Heart right ventricle (tissue), 16 donors: ENCODE data around the gene CCL11. TPM values are rescaled to one million over a fixed set of nuclear protein-coding genes. Genes with fewer than 3 reads are reported as not detected.
A peak's percentile ranks its signal among the peaks of the same experiment; 100 is the strongest.

Experiments
- ATAC-seq, 8 donors: fragments of 200-7000 bp; cut with Tn5 transposase; one replicate each; pipeline ENCODE4 v1.9.1; 2020; ENCODE audit warnings: mild to moderate bottlenecking in 8 of 8, moderate library complexity in 8 of 8, moderate number of reproducible peaks in 1 of 8
- DNase-seq, 2 donors: peaks; one replicate each; pipeline ENCODE4 v3.0.0-alpha.2; 2020
- H3K27ac ChIP-seq, 10 donors: fragments of 200-600 bp; sonication (generic) in 2 of 10; one replicate each; pipeline versions ENCODE4 v1.5.0 to v1.8.0; 2020 to 2022; ENCODE audit warnings: mild to moderate bottlenecking in 3 of 10
- H3K27me3 ChIP-seq, 7 donors: fragments of 200-600 bp; one replicate each; pipeline ENCODE4 v1.8.0; 2021 to 2022; ENCODE audit warnings: mild to moderate bottlenecking in 2 of 7
- H3K36me3 ChIP-seq, 9 donors: fragments of 200-600 bp; sonication (generic) in 1 of 9; one replicate each; pipeline versions ENCODE4 v1.5.0 to v1.8.0; 2020 to 2022; ENCODE audit warnings: mild to moderate bottlenecking in 2 of 9
- H3K4me1 ChIP-seq, 9 donors: fragments of 200-600 bp; sonication (generic) in 1 of 9; one replicate each; pipeline versions ENCODE4 v1.5.0 to v1.8.0; 2020 to 2022; ENCODE audit warnings: mild to moderate bottlenecking in 4 of 9
- H3K4me3 ChIP-seq, 10 donors: fragments of 200-600 bp; sonication (generic) in 2 of 10; one replicate each; pipeline versions ENCODE4 v1.5.0 to v1.8.0; 2020 to 2022; ENCODE audit warnings: mild to moderate bottlenecking in 7 of 10, moderate library complexity in 2 of 10
- H3K9me3 ChIP-seq, 11 donors: fragments of 200-600 bp in 10 of 11; sonication (generic) in 2 of 11; one replicate each; pipeline versions ENCODE4 v1.5.0 to v1.8.0; 2013 to 2022; ENCODE audit warnings: mild to moderate bottlenecking in 2 of 11, control low read depth in 1 of 11, moderate library complexity in 1 of 11
- WGBS, 2 donors: extraction: QIAGEN DNeasy Blood & Tissue Kit; methylation state at CpG; one replicate each; pipeline ENCODE4 v1.1.7; 2013; ENCODE audit warnings: inconsistent platforms in 1 of 2; 5-methylcytosine and 5-hydroxymethylcytosine counted together
- intact Hi-C, 10 donors: fragments of 100-400 bp; cut with DNase I; formaldehyde crosslinking; loops; one replicate each; pipeline versions ENCODE4 v1.11.1 to v1.14.2; 2022
- polyA plus RNA-seq, 2 donors: library from polyadenylated mRNA; stranded (reverse); fragments of 200-250 nt; gene quantifications; one replicate each; pipeline ENCODE4 v1.2.3, GENCODE V29; 2013
- total RNA-seq, 10 donors: library from RNA; stranded (reverse); fragmentation: NEBNext Ultra II Directional in 3 of 10; extraction: Animal tissue kit (Norgen Biotek cat#: 25700) in 3 of 10; gene quantifications; one replicate each; pipeline versions ENCODE4 v1.2.1 to v1.2.4, GENCODE V29; 2021 to 2023
- TF ChIP-seq, protein P1 (sequence below), 9 donors: fragments of 200-600 bp; sonication (generic) in 2 of 9; IDR thresholded peaks; one replicate each; pipeline versions ENCODE4 v1.5.0 to v1.8.0; 2021 to 2022; ENCODE audit warnings: antibody characterized with exemption in 9 of 9, mild to moderate bottlenecking in 5 of 9, moderate library complexity in 1 of 9
- donor health status: Arrhythmogenic right ventricular cardiomyopathy.
- donor health status: ischemic (EF 13 %, LVEDD 7.1; RV severe dilation, severe dysfunction).
- donor health status: healthy with polysubstance abuse.
- donor health status: DM: no; HTN: yes; CAD: no.
- donor health status: DM: no; HTN: no; CAD: no.
- donor health status: ischemic (EF 25% LVEDD 6.9; RV normal size, moderate dysfunction).
- donor health status: ischemic (EF 25% LVEDD 5.7; RV mildly dilated, moderate dysfunction).
- donor health status: healthy.
- donor health status: DM: yes; HTN: yes; CAD: no.
- donor health status: Ischemic cardiomyopathy.
- donor health status: ischemic (EF 35%, LVEDD 5.7; RV mildly dilated, moderate dysfunction).
- donor health status: nonischemic (EF 11% LVEDD 7.7; RV severe dilation, severe dysfunction).
- donor health status: DM: yes; HTN: yes; CAD: no.
- donor health status: PGD.
- donor health status: ischemic (EF 29% LVEDD 5.4; RV normal size, mild dysfunction).
- donor health status: nonischemic (EF 23%, LVEDD 6.1; RV moderate dilation, normal function).

The CCL11 gene
- total and polyA plus RNA-seq, 12 donors: 0.46 to 31.2 (median 1.4) TPM

DNA sequence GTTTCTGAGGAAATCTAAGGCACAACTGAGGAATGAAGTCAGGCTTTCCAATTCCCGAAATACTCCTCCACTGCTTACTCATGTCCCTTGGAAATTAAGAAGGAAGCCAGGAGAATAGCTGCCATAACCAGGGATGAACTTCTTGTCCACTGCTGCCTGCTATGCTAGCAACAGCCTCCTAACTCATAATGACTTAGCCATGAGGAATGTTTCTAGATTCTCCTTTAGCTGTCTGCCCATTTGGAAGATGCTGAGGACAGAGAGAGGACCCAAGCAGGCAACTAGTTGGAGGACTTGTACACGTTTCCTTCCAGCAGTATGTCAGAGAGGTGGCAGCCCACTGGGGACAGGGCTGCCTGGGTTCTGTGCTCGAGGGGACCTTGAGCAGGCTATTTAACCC is 31.4 kb upstream of the CCL11 start:
- Histone ChIP-seq H3K9me3 (no peaks in the 10 kb centered on the region), H3K27me3 (no peaks in the 10 kb centered on the region), H3K4me1 (peaks cover 21 to 91% (median 73%) of the 10 kb centered on the region in 9 donors), H3K36me3 (peaks cover 0 to 10% (median 0%) of the 10 kb centered on the region in 9 donors), H3K4me3 (peak overlapping the region in 6 of 10 donors; percentile 46 to 67 (median 58)), H3K27ac (peak overlapping the region in 9 of 10 donors; percentile 58 to 93 (median 82))
- DNase-seq (no peak), ATAC-seq (peak; percentile 19 to 50 (median 41))
- intact Hi-C loops: loop anchor here in 6 of 10 donors (2.0 to 10.0 kb wide), 7 partner anchors 13 to 58 kb away; no protein-coding TSS in a partner anchor
- TF ChIP-seq, protein P1, sequence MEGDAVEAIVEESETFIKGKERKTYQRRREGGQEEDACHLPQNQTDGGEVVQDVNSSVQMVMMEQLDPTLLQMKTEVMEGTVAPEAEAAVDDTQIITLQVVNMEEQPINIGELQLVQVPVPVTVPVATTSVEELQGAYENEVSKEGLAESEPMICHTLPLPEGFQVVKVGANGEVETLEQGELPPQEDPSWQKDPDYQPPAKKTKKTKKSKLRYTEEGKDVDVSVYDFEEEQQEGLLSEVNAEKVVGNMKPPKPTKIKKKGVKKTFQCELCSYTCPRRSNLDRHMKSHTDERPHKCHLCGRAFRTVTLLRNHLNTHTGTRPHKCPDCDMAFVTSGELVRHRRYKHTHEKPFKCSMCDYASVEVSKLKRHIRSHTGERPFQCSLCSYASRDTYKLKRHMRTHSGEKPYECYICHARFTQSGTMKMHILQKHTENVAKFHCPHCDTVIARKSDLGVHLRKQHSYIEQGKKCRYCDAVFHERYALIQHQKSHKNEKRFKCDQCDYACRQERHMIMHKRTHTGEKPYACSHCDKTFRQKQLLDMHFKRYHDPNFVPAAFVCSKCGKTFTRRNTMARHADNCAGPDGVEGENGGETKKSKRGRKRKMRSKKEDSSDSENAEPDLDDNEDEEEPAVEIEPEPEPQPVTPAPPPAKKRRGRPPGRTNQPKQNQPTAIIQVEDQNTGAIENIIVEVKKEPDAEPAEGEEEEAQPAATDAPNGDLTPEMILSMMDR (IDR thresholded peaks at IDR 0.05): no peak
- WGBS, 2 donors: 31 to 61% methylated on average over 3 of the region's 3 CpGs

DNA sequence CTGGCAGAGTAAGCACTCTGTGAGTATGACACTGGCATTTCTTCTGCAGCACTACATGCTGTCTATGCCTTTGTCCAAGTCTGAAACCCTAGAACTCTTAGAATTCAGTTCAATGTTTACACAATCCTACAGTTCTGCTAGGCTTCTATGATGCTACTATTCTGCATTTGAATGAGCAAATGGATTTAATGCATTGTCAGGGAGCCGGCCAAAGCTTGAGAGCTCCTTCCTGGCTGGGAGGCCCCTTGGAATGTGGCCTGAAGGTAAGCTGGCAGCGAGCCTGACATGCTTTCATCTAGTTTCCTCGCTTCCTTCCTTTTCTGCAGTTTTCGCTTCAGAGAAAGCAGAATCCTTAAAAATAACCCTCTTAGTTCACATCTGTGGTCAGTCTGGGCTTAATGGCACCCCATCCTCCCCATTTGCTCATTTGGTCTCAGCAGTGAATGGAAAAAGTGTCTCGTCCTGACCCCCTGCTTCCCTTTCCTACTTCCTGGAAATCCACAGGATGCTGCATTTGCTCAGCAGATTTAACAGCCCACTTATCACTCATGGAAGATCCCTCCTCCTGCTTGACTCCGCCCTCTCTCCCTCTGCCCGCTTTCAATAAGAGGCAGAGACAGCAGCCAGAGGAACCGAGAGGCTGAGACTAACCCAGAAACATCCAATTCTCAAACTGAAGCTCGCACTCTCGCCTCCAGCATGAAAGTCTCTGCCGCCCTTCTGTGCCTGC is 30.7 kb upstream of the CCL11 start, which contains the start of gene CCL2:
Gene CCL2, plus strand, starts transcription at position 635 of the 730 bp plus-strand sequence. Its CDS starts 65 bp downstream, at position 700.
- intact Hi-C loops: loop anchor here in 6 of 10 donors (2.0 to 10.0 kb wide), 7 partner anchors 14 to 57 kb away; no protein-coding TSS in a partner anchor
- peak; percentile 38 to 79 (median 66) for ATAC-seq
- H3K4me1 ChIP-seq: peaks cover 16 to 89% (median 67%) of the 10 kb centered on the region in 9 donors

DNA sequence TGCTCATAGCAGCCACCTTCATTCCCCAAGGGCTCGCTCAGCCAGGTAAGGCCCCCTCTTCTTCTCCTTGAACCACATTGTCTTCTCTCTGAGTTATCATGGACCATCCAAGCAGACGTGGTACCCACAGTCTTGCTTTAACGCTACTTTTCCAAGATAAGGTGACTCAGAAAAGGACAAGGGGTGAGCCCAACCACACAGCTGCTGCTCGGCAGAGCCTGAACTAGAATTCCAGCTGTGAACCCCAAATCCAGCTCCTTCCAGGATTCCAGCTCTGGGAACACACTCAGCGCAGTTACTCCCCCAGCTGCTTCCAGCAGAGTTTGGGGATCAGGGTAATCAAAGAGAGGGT is 30.2 kb upstream of the CCL11 start:
- 18 to 23% methylated on average over 5 of the region's 5 CpGs for WGBS, 2 donors
- peaks cover 16 to 84% (median 61%) of the 10 kb centered on the region in 9 donors for H3K4me1 ChIP-seq

More for the DNA sequence above, 30.7 kb upstream of the CCL11 start, which contains the start of gene CCL2:
- TF ChIP-seq, protein P1 (IDR thresholded peaks at IDR 0.05): no peak
- H3K27ac ChIP-seq: peak within 1 kb of the TSS in 9 of 10 donors; percentile 58 to 93 (median 82)
- peak within 1 kb of the TSS; percentile 18 to 67 (median 52) for H3K4me3 ChIP-seq
- peak; percentile 60 to 87 for DNase-seq
- WGBS, 2 donors: 6 to 7% methylated on average over 11 of the region's 11 CpGs
- H3K27me3 ChIP-seq: no peaks in the 10 kb centered on the region
- peaks cover 0 to 10% (median 0%) of the 10 kb centered on the region in 9 donors for H3K36me3 ChIP-seq
- H3K9me3 ChIP-seq: no peaks in the 10 kb centered on the region

DNA sequence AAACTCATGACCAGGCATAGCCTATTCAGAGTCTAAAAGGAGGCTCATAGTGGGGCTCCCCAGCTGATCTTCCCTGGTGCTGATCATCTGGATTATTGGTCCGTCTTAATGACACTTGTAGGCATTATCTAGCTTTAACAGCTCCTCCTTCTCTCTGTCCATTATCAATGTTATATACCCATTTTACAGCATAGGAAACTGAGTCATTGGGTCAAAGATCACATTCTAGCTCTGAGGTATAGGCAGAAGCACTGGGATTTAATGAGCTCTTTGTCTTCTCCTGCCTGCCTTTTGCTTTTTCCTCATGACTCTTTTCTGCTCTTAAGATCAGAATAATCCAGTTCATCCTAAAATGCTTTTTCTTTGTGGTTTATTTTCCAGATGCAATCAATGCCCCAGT is 29.7 kb upstream of the CCL11 start:
- H3K4me3 ChIP-seq: peak overlapping the region; percentile 18 to 67 (median 52)
- WGBS, 2 donors: 73 to 75% methylated on average over 1 of the region's 1 CpG
- TF ChIP-seq, protein P1 (IDR thresholded peaks at IDR 0.05): no peak
- peak overlapping the region in 9 of 10 donors; percentile 54 to 93 (median 82) for H3K27ac ChIP-seq
- H3K9me3 ChIP-seq: no peaks in the 10 kb centered on the region
- intact Hi-C loops: loop anchor here in 3 of 10 donors (2.0 to 10.0 kb wide), 4 partner anchors 15 to 53 kb away; no protein-coding TSS in a partner anchor
- peaks cover 16 to 79% (median 56%) of the 10 kb centered on the region in 9 donors for H3K4me1 ChIP-seq
- DNase-seq: no peak
- no peaks in the 10 kb centered on the region for H3K27me3 ChIP-seq
- peaks cover 0 to 10% (median 0%) of the 10 kb centered on the region in 9 donors for H3K36me3 ChIP-seq
- ATAC-seq: no peak

More for the DNA sequence above, 30.2 kb upstream of the CCL11 start:
- Histone ChIP-seq H3K36me3 (peaks cover 0 to 10% (median 0%) of the 10 kb centered on the region in 9 donors), H3K4me3 (peak overlapping the region; percentile 18 to 67 (median 52)), H3K27me3 (no peaks in the 10 kb centered on the region), H3K9me3 (no peaks in the 10 kb centered on the region), H3K27ac (peak overlapping the region in 9 of 10 donors; percentile 54 to 93 (median 82))
- TF ChIP-seq, protein P1 (IDR thresholded peaks at IDR 0.05): no peak
- intact Hi-C loops: loop anchor here in 3 of 10 donors (2.0 to 10.0 kb wide), 4 partner anchors 15 to 53 kb away; no protein-coding TSS in a partner anchor
- DNase-seq (no peak), ATAC-seq (no peak)
